A673 (cell line): ENCODE data around the gene CPA5. TPM values are rescaled to one million over a fixed set of nuclear protein-coding genes. Genes with fewer than 3 reads are reported as not detected.

Source experiments
- BruUV-seq: library from RNA; stranded (reverse); fragments of 400-500 nt; replicated peaks from 2 replicates; lab custom pipeline; 2021; lab: Mats Ljungman, UMichigan
- CTCF ChIA-PET: fragments of 300-600 bp; sonication (Branson Sonifier 250); formaldehyde crosslinking; loops from one replicate; lab custom pipeline; 2022; ENCODE audit warnings: antibody characterized with exemption; lab: Charles Lee
- POLR2A ChIA-PET: fragments of 300-600 bp; sonication (Branson Sonifier 250); formaldehyde crosslinking; loops from one replicate; lab custom pipeline; 2022; ENCODE audit warnings: antibody characterized with exemption; ENCODE audit not compliant: low non-redundant PET; lab: Charles Lee
- DNase-seq: peaks from one replicate; pipeline ENCODE4 v3.0.0-alpha.2; 2015; ENCODE audit warnings: low spot score
- H3K27ac ChIP-seq: fragments of 200-600 bp; sonication (generic); 2 replicates; pipeline ENCODE4 v1.5.1; 2016; ENCODE audit warnings: mixed run types, low read depth, mild to moderate bottlenecking, mixed read lengths, antibody characterized with exemption, low read length; ENCODE audit not compliant: poor library complexity, severe bottlenecking
- H3K27me3 ChIP-seq: fragments of 200-600 bp; sonication (generic); replicated peaks from 2 replicates; pipeline ENCODE4 v1.6.1; 2017; ENCODE audit warnings: mixed run types, low read depth, mild to moderate bottlenecking, mixed read lengths, antibody characterized with exemption, low read length; ENCODE audit not compliant: insufficient read depth, poor library complexity
- H3K36me3 ChIP-seq: fragments of 200-600 bp; sonication (generic); 2 replicates; pipeline ENCODE4 v1.6.1; 2016; ENCODE audit warnings: mixed run types, mild to moderate bottlenecking, mixed read lengths, antibody characterized with exemption, low read length; ENCODE audit not compliant: insufficient read depth, poor library complexity, severe bottlenecking
- H3K4me1 ChIP-seq: fragments of 200-600 bp; sonication (generic); 2 replicates; pipeline ENCODE4 v1.6.1; 2017; ENCODE audit warnings: mixed run types, mild to moderate bottlenecking, mixed read lengths, antibody characterized with exemption, low read length; ENCODE audit not compliant: insufficient read depth, poor library complexity, severe bottlenecking
- H3K4me3 ChIP-seq: fragments of 200-600 bp; sonication (generic); 2 replicates; pipeline ENCODE4 v1.5.1; 2016; ENCODE audit warnings: low read depth, mixed run types, mild to moderate bottlenecking, mixed read lengths, low read length; ENCODE audit not compliant: poor library complexity, severe bottlenecking
- H3K9me3 ChIP-seq: fragments of 200-600 bp; sonication (generic); 2 replicates; pipeline ENCODE4 v1.6.1; 2016; ENCODE audit warnings: mixed run types, low read depth, mild to moderate bottlenecking, mixed read lengths, antibody characterized with exemption, low read length; ENCODE audit not compliant: poor library complexity, severe bottlenecking
- EZH2 ChIP-seq: fragments of 200-600 bp; sonication (generic); IDR thresholded peaks from 2 replicates; pipeline ENCODE4 v1.6.1; 2017; ENCODE audit warnings: borderline replicate concordance, low read depth, mild to moderate bottlenecking, mixed read lengths, antibody characterized with exemption, low read length; ENCODE audit not compliant: poor library complexity, severe bottlenecking
- intact Hi-C: fragments of 100-400 bp; cut with micrococcal nuclease; formaldehyde crosslinking; loops from one replicate; pipeline ENCODE4 v1.10.0; 2022; ENCODE audit not compliant: unreplicated experiment
- total RNA-seq: library from RNA; stranded (reverse); gene quantifications from 2 replicates; pipeline ENCODE4 v1.2.3, GENCODE V29; 2021
- TF ChIP-seq, protein P1 (sequence below): fragments of 300-800, 200-600 bp; sonication (generic); conservative IDR thresholded peaks from 2 replicates; pipeline ENCODE4 v1.5.1; 2017; ENCODE audit warnings: low read depth, mild to moderate bottlenecking, antibody characterized with exemption, low read length, moderate library complexity, mixed read lengths

Gene CPA5
- total RNA-seq, 1 experiment from 2014 or later = not detected

DNA sequence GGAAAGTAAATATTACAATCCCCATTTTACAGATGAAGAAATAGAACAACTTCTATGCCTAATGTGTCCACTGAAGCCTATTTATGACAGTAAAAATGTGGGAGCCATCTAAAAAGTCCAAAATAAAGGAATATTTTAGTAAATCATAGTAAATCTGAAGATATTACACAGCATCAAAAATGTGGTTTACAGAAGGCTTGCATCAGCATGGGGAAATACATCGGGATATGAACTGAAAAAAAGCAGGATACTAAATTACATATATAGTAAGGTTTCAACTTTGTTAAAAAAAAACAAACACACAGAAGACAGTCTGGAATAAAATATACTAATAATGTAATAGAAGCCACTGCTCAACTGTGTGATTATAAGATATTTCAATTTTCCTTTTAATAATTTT lies 56.5 kb downstream of the CPA5 start:
- intact Hi-C loops = no loop called here
- BruUV-seq = no TSS peak
- no peak overlapping the region for H3K4me3 ChIP-seq
- H3K9me3 ChIP-seq = no peaks in the 10 kb centered on the region
- peaks cover 21% of the 10 kb centered on the region for H3K4me1 ChIP-seq
- no peaks in the 10 kb centered on the region for H3K27me3 ChIP-seq
- TF ChIP-seq EZH2 = no peak
- TF ChIP-seq, protein P1, sequence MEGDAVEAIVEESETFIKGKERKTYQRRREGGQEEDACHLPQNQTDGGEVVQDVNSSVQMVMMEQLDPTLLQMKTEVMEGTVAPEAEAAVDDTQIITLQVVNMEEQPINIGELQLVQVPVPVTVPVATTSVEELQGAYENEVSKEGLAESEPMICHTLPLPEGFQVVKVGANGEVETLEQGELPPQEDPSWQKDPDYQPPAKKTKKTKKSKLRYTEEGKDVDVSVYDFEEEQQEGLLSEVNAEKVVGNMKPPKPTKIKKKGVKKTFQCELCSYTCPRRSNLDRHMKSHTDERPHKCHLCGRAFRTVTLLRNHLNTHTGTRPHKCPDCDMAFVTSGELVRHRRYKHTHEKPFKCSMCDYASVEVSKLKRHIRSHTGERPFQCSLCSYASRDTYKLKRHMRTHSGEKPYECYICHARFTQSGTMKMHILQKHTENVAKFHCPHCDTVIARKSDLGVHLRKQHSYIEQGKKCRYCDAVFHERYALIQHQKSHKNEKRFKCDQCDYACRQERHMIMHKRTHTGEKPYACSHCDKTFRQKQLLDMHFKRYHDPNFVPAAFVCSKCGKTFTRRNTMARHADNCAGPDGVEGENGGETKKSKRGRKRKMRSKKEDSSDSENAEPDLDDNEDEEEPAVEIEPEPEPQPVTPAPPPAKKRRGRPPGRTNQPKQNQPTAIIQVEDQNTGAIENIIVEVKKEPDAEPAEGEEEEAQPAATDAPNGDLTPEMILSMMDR = no peak
- DNase-seq = no peak
- ChIA-PET POLR2A (no interaction called here), CTCF (no interaction called here)
- H3K27ac ChIP-seq = no peak overlapping the region
- peaks cover 3% of the 10 kb centered on the region for H3K36me3 ChIP-seq

DNA sequence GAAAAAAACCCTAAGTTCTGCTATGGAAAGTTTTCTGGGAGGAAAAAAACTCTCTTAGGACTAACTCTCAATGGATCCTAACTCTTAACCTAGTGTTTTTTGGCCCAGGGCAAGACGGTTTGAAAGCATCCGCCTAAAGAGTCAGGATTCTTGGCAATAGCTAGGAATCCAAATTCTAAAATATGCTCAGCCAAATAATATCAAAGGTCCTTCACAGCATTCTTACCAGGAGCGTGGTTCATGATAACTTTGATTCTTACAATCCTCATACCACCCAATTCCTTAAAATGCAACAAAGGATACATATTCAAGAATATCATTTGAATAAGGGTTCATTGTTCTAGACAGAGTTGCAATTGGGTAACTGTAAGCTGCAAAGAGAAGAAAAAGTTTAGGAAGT lies 57.0 kb downstream of the CPA5 start:
- H3K4me3 ChIP-seq = no peak overlapping the region
- intact Hi-C loops = no loop called here
- no peaks in the 10 kb centered on the region for H3K27me3 ChIP-seq
- peaks cover 3% of the 10 kb centered on the region for H3K36me3 ChIP-seq
- H3K27ac ChIP-seq = no peak overlapping the region
- no peak for DNase-seq
- no TSS peak for BruUV-seq
- CTCF ChIA-PET = no interaction called here
- POLR2A ChIA-PET = no interaction called here
- H3K4me1 ChIP-seq = peaks cover 16% of the 10 kb centered on the region
- TF ChIP-seq, protein P1 = no peak
- TF ChIP-seq EZH2 = no peak
- H3K9me3 ChIP-seq = no peaks in the 10 kb centered on the region

DNA sequence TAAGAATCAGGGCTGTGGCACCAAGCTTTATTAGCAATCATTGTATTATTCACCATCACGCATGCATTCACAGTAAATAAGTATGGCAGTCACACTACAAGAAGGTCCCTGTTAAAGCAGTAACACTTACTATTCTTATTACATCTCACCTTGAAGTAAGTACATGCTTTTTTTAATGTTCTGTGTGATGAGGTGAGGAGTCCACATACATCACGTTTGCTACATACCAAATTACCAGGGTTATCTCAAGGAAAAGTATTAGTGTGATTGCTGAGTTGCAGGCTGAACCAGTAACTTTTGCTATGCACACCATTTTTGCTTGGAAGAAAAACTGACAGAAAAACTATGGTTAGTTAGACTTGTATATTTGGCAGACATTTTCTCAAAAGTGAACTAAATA lies 60.4 kb downstream of the CPA5 start:
- CTCF ChIA-PET = no interaction called here
- no peaks in the 10 kb centered on the region for H3K9me3 ChIP-seq

More for the DNA sequence above, 60.4 kb downstream of the CPA5 start:
- BruUV-seq = no TSS peak
- no peak overlapping the region for H3K4me3 ChIP-seq
- POLR2A ChIA-PET = no interaction called here
- H3K27ac ChIP-seq = no peak overlapping the region
- no peak for DNase-seq
- no peak for TF ChIP-seq EZH2
- TF ChIP-seq, protein P1 = no peak
- peaks cover 3% of the 10 kb centered on the region for H3K36me3 ChIP-seq
- H3K4me1 ChIP-seq = no peaks in the 10 kb centered on the region
- intact Hi-C loops = no loop called here
- no peaks in the 10 kb centered on the region for H3K27me3 ChIP-seq
